H9 (cell line): ENCODE measurements around the gene PLXNB2. TPM values are rescaled to one million over a fixed set of nuclear protein-coding genes. Genes with fewer than 3 reads are reported as not detected.
A peak's percentile ranks its signal among the peaks of the same experiment; 100 is the strongest.

Source experiments
- DNase-seq: peaks from one replicate; pipeline ENCODE4 v3.0.0-alpha.2; 2017
- H2AFZ ChIP-seq: one replicate; pipeline ENCODE4 v1.6.1; 2013; ENCODE audit warnings: mild to moderate bottlenecking, low read length, control low read depth, moderate library complexity
- H2AK5ac ChIP-seq: 2 replicates; pipeline ENCODE4 v1.6.1; 2013; ENCODE audit warnings: low read length, control low read depth, mixed read lengths; ENCODE audit not compliant: insufficient read length
- H2BK120ac ChIP-seq: one replicate; pipeline ENCODE4 v1.6.1; 2013; ENCODE audit warnings: low read depth, mild to moderate bottlenecking, low read length, control low read depth, inconsistent platforms; ENCODE audit not compliant: poor library complexity, severe bottlenecking
- H2BK12ac ChIP-seq: 2 replicates; pipeline ENCODE4 v1.6.1; 2013; ENCODE audit warnings: low read length, control low read depth, mixed read lengths, low read depth; ENCODE audit not compliant: insufficient read length
- H2BK15ac ChIP-seq: 2 replicates; pipeline ENCODE4 v1.6.1; 2013; ENCODE audit warnings: low read depth, low read length, control low read depth
- H2BK20ac ChIP-seq: one replicate; pipeline ENCODE4 v1.6.1; 2013; ENCODE audit warnings: low read depth, mild to moderate bottlenecking, low read length, control low read depth, inconsistent platforms; ENCODE audit not compliant: poor library complexity, severe bottlenecking
- H2BK5ac ChIP-seq: 2 replicates; pipeline ENCODE4 v1.6.1; 2013; ENCODE audit warnings: low read length, control low read depth, mixed read lengths; ENCODE audit not compliant: insufficient read length
- H3K14ac ChIP-seq: 2 replicates; pipeline ENCODE4 v1.6.1; 2013; ENCODE audit warnings: low read length, control low read depth; ENCODE audit not compliant: insufficient read depth
- H3K18ac ChIP-seq: 2 replicates; pipeline ENCODE4 v1.6.1; 2013; ENCODE audit warnings: low read depth, mild to moderate bottlenecking, mixed read lengths, low read length, control low read depth; ENCODE audit not compliant: insufficient read length
- H3K23ac ChIP-seq: 2 replicates; pipeline ENCODE4 v1.6.1; 2013; ENCODE audit warnings: low read length, control low read depth, mixed read lengths, low read depth; ENCODE audit not compliant: insufficient read length
- H3K23me2 ChIP-seq: 2 replicates; pipeline ENCODE4 v1.6.1; 2013; ENCODE audit warnings: low read depth, mild to moderate bottlenecking, mixed read lengths, low read length, control low read depth; ENCODE audit not compliant: insufficient read length, poor library complexity, severe bottlenecking
- H3K27ac ChIP-seq: 2 replicates; pipeline ENCODE4 v1.5.1; 2013; ENCODE audit warnings: low read length, control low read depth, mixed read lengths, low read depth; ENCODE audit not compliant: insufficient read length
- H3K27me3 ChIP-seq: 2 replicates; pipeline ENCODE4 v1.6.1; 2013; ENCODE audit warnings: low read length, control low read depth, inconsistent platforms; ENCODE audit not compliant: insufficient read depth
- H3K4ac ChIP-seq: 2 replicates; pipeline ENCODE4 v1.6.1; 2013; ENCODE audit warnings: low read depth, mild to moderate bottlenecking, control low read depth, inconsistent platforms, low read length, moderate library complexity
- H3K4me1 ChIP-seq: 2 replicates; pipeline ENCODE4 v1.6.1; 2013; ENCODE audit warnings: low read length, control low read depth, inconsistent platforms; ENCODE audit not compliant: insufficient read depth
- H3K4me2 ChIP-seq: 2 replicates; pipeline ENCODE4 v1.6.1; 2013; ENCODE audit warnings: low read length, control low read depth, mixed read lengths; ENCODE audit not compliant: insufficient read length, insufficient read depth
- H3K56ac ChIP-seq: 2 replicates; pipeline ENCODE4 v1.6.1; 2013; ENCODE audit warnings: low read depth, mild to moderate bottlenecking, mixed read lengths, low read length, control low read depth; ENCODE audit not compliant: insufficient read length
- H3K79me1 ChIP-seq: 2 replicates; pipeline ENCODE4 v1.6.1; 2013; ENCODE audit warnings: low read depth, mild to moderate bottlenecking, moderate library complexity, low read length, control low read depth, inconsistent platforms; ENCODE audit not compliant: insufficient read depth, poor library complexity, severe bottlenecking
- H3K79me2 ChIP-seq: 2 replicates; pipeline ENCODE4 v1.6.1; 2013; ENCODE audit warnings: low read length, control low read depth, inconsistent platforms; ENCODE audit not compliant: insufficient read depth
- H3K9ac ChIP-seq: 2 replicates; pipeline ENCODE4 v1.6.1; 2013; ENCODE audit warnings: low read length, control low read depth, mixed read lengths; ENCODE audit not compliant: insufficient read length; ENCODE audit errors: extremely low read depth
- H3K9me3 ChIP-seq: one replicate; pipeline ENCODE4 v1.6.1; 2013; ENCODE audit warnings: low read depth, low read length, inconsistent platforms; ENCODE audit not compliant: control insufficient read depth
- H3T11ph ChIP-seq: one replicate; pipeline ENCODE4 v1.6.1; 2013; ENCODE audit warnings: mild to moderate bottlenecking, low read length, control low read depth, inconsistent platforms
- H4K20me1 ChIP-seq: one replicate; pipeline ENCODE4 v1.6.1; 2013; ENCODE audit not compliant: control insufficient read depth, insufficient read length, insufficient read depth
- H4K5ac ChIP-seq: 2 replicates; pipeline ENCODE4 v1.6.1; 2013; ENCODE audit warnings: low read depth, mild to moderate bottlenecking, mixed read lengths, low read length, control low read depth; ENCODE audit not compliant: insufficient read length
- H4K8ac ChIP-seq: replicated peaks from 2 replicates; pipeline ENCODE4 v1.6.1; 2013; ENCODE audit warnings: low read length, control low read depth, mixed read lengths, low read depth; ENCODE audit not compliant: insufficient read length
- H4K91ac ChIP-seq: 2 replicates; pipeline ENCODE4 v1.6.1; 2013; ENCODE audit warnings: low read depth, mild to moderate bottlenecking, moderate library complexity, mixed read lengths, low read length, control low read depth; ENCODE audit not compliant: insufficient read length
- H3K27ac Mint-ChIP-seq, 3 experiments: 2 replicates in 2 of 3; 3 replicates in 1 of 3; pipeline ENCODE4 v1.8.0; 2020 to 2021; ENCODE audit warnings: mixed read lengths in 3 of 3, mild to moderate bottlenecking in 1 of 3, moderate library complexity in 1 of 3
- H3K27me3 Mint-ChIP-seq: 2 replicates; pipeline ENCODE4 v1.8.0; 2021; ENCODE audit warnings: low read depth, mild to moderate bottlenecking, moderate library complexity, mixed read lengths
- H3K36me3 Mint-ChIP-seq, 3 experiments: 2 replicates in 2 of 3; 3 replicates in 1 of 3; pipeline ENCODE4 v1.8.0; 2020 to 2021; ENCODE audit warnings: low read depth in 3 of 3, mixed read lengths in 3 of 3; ENCODE audit not compliant: insufficient read depth in 1 of 3
- H3K4me1 Mint-ChIP-seq, 2 experiments: 2 replicates each; pipeline ENCODE4 v1.8.0; 2020; ENCODE audit warnings: mixed read lengths in 2 of 2
- H3K4me3 Mint-ChIP-seq, 2 experiments: 2 replicates in 1 of 2; 3 replicates in 1 of 2; pipeline ENCODE4 v1.8.0; 2020 to 2021; ENCODE audit warnings: mild to moderate bottlenecking in 2 of 2, mixed read lengths in 2 of 2, moderate library complexity in 1 of 2
- H3K9me3 Mint-ChIP-seq, 2 experiments: 2 replicates in 1 of 2; 3 replicates in 1 of 2; pipeline ENCODE4 v1.8.0; 2020; ENCODE audit warnings: mild to moderate bottlenecking in 2 of 2, mixed read lengths in 2 of 2, moderate library complexity in 1 of 2
- WGBS: extraction: QIAGEN DNeasy Blood & Tissue Kit; methylation state at CpG from one replicate; pipeline ENCODE4 v1.1.7; 2013; ENCODE audit warnings: missing lambda C conversion rate, low lambda C conversion rate, mixed read lengths; ENCODE audit not compliant: insufficient read length; ENCODE audit errors: extremely low coverage; 5-methylcytosine and 5-hydroxymethylcytosine counted together
- total RNA-seq: library from RNA; stranded (reverse); gene quantifications from 2 replicates; pipeline ENCODE4 v1.2.1, GENCODE V29; 2021
- TF ChIP-seq, protein P1 (sequence below): fragments of 200-600 bp; sonication (generic); conservative IDR thresholded peaks from 3 replicates; pipeline ENCODE4 v1.8.0; 2021; ENCODE audit warnings: antibody characterized with exemption, mild to moderate bottlenecking

The PLXNB2 gene
- total RNA-seq, 1 experiment from 2014 or later, result 87.6 TPM

- peak overlapping the region; percentile 1 for H4K8ac ChIP-seq
- H3K9ac ChIP-seq, result no peak overlapping the region
- WGBS, result 100% methylated on average over 5 of the region's 5 CpGs
These were observed 30.7 kb upstream of the PLXNB2 start for GRCh38 chr22:50338042-50338573.

More at GRCh38 chr22:50338042-50338573, 30.7 kb upstream of the PLXNB2 start:
- H3K9me3 Mint-ChIP-seq, result no peaks in the 10 kb centered on the region
- no peak overlapping the region for H3K27ac Mint-ChIP-seq
- no peak for DNase-seq
- H4K91ac ChIP-seq, result no peak overlapping the region
- TF ChIP-seq, protein P1, sequence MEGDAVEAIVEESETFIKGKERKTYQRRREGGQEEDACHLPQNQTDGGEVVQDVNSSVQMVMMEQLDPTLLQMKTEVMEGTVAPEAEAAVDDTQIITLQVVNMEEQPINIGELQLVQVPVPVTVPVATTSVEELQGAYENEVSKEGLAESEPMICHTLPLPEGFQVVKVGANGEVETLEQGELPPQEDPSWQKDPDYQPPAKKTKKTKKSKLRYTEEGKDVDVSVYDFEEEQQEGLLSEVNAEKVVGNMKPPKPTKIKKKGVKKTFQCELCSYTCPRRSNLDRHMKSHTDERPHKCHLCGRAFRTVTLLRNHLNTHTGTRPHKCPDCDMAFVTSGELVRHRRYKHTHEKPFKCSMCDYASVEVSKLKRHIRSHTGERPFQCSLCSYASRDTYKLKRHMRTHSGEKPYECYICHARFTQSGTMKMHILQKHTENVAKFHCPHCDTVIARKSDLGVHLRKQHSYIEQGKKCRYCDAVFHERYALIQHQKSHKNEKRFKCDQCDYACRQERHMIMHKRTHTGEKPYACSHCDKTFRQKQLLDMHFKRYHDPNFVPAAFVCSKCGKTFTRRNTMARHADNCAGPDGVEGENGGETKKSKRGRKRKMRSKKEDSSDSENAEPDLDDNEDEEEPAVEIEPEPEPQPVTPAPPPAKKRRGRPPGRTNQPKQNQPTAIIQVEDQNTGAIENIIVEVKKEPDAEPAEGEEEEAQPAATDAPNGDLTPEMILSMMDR, result no peak
- peak overlapping the region; percentile 1 for H4K5ac ChIP-seq
- H3K4me3 Mint-ChIP-seq, result no peak overlapping the region
- no peak overlapping the region for H3K14ac ChIP-seq
- peak overlapping the region; percentile 4 for H3K18ac ChIP-seq
- no peaks in the 10 kb centered on the region for H3K27me3 ChIP-seq
- H2BK20ac ChIP-seq, result no peak overlapping the region
- H2BK12ac ChIP-seq, result no peak overlapping the region
- H3K23me2 ChIP-seq, result peaks cover 9% of the 10 kb centered on the region
- no peak overlapping the region for H3K56ac ChIP-seq
- H3K36me3 Mint-ChIP-seq, result no peaks in the 10 kb centered on the region; a peak in 1 of 7 replicates
- no peak overlapping the region for H2AK5ac ChIP-seq
- H3K79me1 ChIP-seq, result no peaks in the 10 kb centered on the region
- no peaks in the 10 kb centered on the region; the same call in none of the 2 replicates for H3K27me3 Mint-ChIP-seq
- no peak overlapping the region for H2BK5ac ChIP-seq
- H2AFZ ChIP-seq, result no peak overlapping the region
- H3K4ac ChIP-seq, result no peak overlapping the region
- no peaks in the 10 kb centered on the region for H3K4me1 ChIP-seq
- H3K23ac ChIP-seq, result peak overlapping the region; percentile 5
- H2BK120ac ChIP-seq, result no peak overlapping the region
- H2BK15ac ChIP-seq, result no peak overlapping the region
- H3K79me2 ChIP-seq, result no peaks in the 10 kb centered on the region
- no peak overlapping the region for H3K4me2 ChIP-seq
- no peaks in the 10 kb centered on the region for H3K4me1 Mint-ChIP-seq
- no peaks in the 10 kb centered on the region for H4K20me1 ChIP-seq
- H3T11ph ChIP-seq, result no peak overlapping the region
- no peaks in the 10 kb centered on the region for H3K9me3 ChIP-seq
- no peak overlapping the region for H3K27ac ChIP-seq
